ENCODE data around the gene SNCAIP.

Gene SNCAIP

DNA sequence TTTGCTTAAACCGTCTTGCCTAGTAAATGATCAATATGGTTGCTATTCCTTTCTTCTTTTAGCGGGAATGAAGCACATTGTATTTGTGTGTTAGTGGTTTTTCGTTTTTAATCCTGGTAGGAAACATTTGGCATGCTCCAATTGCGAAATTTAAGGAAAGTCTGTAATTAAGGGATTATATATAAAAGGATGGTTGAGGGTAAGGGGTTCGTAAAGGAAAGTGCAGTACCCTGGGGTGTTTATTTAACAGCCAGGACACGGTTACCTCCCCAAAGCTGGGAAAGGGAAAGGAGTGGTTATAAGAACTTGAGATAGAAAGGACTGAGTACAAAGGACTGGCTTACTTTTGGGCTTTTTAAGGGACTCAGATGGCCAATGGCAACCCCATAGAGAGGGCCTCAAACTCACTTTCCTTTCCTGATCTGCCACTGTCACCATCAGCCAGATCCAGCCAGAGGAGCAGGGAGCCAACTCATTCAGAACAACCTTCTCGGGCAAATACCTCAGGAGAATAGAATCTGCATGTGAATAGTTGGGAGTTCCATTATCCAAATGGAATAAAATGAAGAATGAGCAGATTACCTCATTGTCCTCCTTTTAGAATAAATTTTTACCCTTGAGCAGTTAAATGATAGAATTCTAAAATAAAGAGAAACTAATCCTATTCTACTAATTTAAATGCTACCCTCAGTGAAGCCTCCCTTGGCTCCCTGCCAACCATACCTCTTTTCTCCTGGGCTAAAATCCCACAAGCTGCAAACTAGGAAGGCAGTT, 117.7 kb downstream of the SNCAIP start:
- DNase-seq (ENCODE audit: low spot score): no peak

DNA sequence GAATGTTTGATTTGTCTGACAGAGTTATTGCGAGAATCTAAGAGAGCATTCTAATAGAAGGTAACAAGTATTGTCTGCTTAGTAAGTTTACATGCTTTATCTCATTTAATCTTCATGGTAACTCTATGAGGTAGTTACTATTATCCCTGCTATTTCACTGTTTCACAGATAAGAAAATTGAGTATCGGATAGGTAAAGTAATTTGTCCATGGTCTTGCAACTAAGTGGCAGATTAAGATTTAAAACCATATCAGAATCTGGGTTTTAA, 118.2 kb downstream of the SNCAIP start:
- DNase-seq (ENCODE audit: low spot score): no peak

DNA sequence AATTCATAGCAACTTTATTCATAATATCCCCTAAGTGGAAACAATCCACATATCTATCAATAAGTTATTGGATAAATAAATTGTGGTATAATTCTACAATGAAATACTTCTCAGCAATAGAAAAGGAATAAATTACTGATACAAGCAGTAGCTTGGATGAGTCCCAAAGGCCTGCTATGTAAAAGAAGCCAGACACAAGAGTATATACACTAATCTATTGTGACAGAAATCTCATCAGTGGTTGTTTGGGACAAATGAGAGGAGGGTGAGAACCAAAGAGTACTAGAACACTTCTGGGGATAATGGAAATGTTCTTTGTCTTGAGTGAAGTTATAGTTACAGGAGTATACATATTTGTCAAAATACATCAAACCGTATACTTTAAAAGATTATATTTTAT, 119.3 kb downstream of the SNCAIP start:
- no peak for DNase-seq (ENCODE audit: low spot score)

DNA sequence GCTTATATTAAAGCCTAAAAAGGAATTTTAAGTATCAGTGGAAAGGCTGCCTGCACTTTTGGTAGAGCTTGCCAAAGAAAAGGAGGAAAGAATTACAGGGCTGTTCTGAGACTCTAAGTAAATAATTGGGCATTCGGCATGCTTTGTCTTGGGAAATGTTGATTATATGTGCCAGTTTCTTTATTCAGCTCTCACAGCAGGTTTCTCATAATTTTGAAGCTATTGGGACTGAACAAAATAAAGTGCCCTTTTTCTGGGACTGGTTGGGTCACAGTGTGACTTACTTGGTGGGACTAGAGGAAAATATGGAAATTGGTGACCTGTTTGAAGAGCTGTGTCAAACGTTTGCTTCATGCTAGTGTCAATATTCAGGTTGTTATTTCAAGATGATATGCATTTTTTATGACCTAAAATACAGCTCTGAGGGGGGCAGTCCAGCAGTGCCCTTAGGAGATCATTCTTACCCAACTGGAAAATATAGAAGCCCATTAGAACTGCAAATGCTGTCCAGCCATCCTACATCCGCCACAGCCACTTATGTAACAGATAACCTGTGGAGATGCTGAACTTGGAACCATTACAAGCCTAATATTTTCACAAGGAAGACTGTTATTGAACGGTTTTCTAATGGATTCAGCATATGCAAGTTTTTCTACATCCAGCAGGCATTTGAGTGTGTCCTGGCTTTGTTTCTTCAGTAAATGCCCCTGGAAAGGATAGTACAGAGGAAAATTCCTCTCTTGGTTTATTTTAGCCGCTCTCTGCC, 122.4 kb downstream of the SNCAIP start:
- DNase-seq (ENCODE audit: low spot score): no peak

DNA sequence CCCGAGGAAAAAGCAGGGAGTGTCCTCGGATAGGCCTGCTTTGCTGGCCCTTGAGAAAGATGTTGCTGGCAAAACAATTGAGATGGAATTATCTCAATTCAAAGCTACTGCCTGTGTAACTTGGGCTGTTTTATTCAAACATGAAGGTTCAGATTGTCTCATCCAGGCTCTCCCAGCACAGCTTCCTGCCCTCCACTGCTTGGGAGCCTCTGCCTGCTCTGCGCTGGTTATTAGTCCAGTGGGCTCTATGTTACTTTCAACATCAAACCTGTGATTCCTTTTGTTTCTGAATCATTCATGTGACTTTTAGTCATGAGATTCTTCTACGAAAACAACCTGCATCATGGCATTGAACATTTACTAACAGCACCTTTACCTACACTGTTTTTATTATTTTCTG, 123.2 kb downstream of the SNCAIP start:
- DNase-seq (ENCODE audit: low spot score): no peak

DNA sequence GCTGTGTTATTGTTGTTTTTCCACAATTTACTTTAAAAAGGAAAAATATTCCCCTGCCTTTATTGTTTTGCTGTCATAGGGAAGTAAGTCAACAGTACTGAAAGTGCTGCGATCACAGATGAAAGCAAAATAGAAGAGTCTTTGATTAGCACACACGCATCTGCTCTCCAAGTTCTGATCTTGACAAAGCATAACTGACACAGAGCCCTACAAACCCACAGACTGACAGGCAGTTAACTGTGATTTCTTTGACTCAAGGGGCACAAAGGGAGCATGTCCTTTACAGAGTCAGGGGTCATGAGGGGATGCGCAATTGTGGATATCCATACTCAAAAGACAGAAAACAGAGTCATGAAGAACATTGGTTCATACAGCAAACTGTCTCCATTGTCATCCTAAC, 123.7 kb downstream of the SNCAIP start:
- no peak for DNase-seq (ENCODE audit: low spot score)

DNA sequence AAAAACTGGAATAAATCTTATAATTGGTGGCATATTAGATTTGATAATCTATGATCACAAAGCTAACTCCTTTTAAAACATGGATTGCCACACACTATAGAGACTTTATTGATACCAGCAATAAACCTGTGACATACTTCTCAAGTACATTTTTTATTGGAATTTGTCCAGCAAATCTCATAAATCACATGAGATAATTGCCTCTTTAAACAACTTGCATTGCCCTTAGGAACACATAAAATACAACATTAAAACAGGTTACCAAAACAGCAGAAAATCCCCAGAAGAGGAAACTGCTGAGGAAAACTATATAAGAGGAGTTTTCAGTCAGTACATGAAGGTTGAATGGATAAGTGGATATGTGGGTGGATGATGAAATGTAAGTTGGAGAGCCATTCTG, 124.6 kb downstream of the SNCAIP start:
- no peak for DNase-seq (ENCODE audit: low spot score)

DNA sequence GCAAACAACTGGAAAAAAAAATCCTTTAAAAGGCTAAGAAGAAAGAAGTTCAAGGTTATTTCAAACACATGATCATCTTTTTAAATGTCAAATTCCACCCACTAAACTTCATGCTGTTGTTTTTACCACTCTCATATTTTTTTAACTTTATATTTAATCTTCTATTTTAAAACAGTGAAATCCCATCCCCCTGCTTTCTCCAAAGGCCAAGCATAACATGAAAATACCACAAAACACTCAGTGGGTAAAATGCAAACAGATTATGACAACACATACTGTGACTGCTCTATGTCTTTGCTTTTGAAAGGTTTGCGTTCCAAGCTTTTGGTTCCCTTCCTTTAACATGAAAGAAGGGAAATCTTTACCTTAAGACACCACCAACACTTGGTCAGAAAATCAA, 127.6 kb downstream of the SNCAIP start:
- no peak for DNase-seq (ENCODE audit: low spot score)

DNA sequence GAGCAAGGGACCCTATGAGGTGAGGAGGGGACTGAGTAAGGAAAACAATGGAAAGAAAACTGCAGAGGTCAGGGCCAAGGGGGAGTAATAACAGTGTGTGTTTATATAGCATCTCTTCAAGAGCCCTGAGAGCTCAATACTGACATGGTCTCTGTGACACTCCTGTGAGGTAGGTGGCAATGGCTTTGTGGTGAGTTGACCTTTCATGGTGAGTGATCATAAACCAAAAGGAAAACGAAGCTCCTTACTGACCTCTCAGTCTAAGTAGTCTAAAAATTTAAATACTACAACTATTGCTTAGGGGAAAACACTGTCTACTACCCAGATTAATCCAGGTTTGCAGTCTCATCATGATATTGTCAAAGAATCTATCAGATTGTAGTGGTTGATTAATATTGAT, 130.9 kb downstream of the SNCAIP start:
- no peak for DNase-seq (ENCODE audit: low spot score)

DNA sequence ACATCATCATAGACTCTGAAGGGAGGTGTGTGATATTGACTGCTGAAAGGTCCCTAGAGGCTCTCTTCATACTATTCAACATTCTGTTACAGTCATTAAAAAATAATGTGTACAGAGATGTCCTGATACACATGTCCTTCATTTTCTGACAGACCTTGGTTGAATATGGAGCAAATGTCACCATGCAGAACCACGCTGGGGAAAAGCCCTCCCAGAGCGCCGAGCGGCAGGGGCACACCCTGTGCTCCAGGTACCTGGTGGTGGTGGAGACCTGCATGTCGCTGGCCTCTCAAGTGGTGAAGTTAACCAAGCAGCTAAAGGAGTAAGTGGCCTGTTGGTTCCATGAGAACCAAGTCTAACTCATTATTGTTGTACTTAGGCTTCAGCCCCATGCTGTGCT, 132.4 kb downstream of the SNCAIP start:
- no peak for DNase-seq (ENCODE audit: low spot score)

DNA sequence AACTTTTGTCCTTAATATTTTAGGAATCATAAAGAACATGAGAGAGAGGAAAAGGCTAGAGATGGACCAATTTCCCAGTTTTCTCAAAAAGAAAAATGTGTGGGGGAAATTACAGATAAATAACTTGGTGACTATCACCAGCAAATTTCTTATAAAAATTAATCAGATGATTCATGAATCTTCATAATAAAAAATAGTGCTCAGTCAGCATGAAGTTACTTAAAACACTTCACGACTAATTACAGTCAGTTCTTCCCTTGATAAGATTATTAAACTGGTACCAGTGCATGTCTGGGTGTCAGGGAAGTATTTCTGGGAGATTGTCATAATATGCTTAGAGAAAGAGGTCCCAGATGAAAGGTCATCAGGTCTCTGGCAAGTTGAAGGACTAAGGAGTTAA, 133.0 kb downstream of the SNCAIP start:
- DNase-seq (ENCODE audit: low spot score): no peak

DNA sequence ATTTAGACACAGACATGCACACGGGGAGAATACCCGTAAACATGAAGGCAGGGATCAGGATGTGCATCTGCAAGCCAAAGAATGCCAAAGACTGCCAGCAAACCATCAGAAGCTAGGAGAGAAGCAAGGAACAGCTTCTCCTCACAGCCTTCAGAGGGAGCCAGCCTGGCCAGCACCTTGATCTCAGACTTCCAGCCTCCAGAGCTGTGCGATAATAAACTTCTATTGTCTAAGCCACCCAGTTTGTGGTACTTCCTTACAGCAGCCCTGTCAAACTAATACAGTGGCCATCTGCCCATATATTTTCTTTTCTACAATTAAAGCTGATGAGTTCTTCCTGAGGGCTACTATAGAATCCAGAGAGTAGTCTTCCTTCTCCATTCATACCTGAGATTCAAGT, 135.0 kb downstream of the SNCAIP start:
- DNase-seq (ENCODE audit: low spot score): no peak

DNA sequence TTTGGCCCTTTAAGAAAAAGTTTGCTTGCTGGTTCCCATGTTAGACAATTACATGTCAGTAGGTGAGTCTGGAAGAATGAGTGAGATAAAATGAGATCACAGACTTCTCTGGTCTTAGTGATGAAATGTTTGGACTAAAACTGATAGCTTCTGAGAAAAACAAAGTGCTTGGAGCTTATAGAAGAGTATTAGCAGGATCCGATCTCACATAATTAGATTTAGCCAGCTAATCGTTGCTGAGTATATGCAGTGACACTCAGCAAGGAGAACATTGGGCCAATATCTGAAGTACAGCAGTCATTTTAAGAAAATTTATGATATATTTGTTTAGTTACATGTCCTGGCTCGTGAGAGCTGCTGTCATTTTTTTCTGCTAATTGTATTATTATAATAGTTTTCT, 135.8 kb downstream of the SNCAIP start:
- no peak for DNase-seq (ENCODE audit: low spot score)

DNA sequence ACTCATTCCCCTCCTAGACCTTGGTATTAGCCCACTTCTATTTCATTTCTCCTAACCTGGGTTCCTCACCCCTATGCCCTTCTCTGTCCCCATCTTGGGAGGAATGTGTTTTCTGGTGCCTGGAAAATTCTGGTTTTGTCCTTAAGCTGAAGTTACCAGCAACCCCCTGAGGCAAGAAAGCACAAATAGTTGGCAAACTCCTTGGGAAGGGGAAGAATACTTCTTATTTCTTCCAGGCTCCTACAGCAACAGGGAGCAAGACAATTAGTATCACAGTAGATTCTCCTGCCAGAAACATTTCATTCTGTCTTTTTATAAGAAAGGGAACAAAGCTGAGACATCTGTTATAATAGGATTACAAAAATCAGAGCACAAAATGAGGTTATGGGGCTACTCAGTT, 142.5 kb downstream of the SNCAIP start:
- DNase-seq (ENCODE audit: low spot score): no peak

DNA sequence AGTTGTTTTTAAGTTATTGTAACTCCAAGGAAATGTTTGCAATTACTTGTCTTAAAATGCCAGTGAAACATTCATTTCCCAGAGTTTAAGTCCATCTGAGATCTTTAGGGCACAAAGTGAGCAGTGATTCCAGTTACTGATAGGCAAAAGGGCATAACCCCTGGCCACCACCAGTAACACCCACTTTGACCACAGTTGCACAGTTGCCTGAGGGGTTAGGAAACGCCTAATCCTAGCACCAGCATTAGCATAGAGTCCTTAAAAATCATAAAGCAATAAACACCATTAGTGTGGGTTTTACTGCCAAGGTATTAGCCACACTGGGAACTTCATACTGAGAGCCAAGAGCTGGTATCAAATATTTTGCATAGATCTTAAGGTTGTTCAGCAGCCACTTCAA, 143.9 kb downstream of the SNCAIP start:
- DNase-seq (ENCODE audit: low spot score): no peak

DNA sequence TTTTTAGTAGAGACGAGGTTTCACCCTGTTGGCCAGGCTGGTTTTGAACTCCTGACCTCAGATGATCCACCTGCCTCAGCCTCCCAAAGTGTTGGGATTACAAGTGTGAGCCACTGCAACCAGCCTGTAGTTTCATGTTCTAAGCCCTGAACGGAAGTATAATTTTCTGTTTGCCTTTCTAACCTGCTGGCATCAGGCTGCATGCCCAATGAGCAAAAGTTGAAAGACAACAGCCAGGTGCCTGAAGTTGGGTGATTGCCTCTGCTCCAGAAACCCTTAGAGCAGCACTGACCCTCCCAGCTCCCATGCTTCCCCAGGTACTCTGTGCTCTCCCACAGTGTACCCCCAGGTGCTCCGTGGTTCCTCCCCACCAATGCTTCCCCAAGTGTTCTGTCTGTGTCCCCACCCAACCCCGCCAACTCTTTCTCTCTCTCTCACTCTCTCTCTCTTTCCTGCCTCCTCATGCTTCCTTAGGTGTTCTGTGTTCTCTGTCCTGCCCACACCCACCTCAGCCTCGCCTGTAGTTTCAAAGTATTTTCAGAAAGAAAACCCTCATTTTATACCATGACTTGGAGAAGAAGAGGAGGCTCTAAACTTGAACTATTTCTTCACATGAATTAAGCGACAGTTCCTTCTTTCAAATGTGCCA, 145.3 kb downstream of the SNCAIP start:
- no peak for DNase-seq (ENCODE audit: low spot score)

DNA sequence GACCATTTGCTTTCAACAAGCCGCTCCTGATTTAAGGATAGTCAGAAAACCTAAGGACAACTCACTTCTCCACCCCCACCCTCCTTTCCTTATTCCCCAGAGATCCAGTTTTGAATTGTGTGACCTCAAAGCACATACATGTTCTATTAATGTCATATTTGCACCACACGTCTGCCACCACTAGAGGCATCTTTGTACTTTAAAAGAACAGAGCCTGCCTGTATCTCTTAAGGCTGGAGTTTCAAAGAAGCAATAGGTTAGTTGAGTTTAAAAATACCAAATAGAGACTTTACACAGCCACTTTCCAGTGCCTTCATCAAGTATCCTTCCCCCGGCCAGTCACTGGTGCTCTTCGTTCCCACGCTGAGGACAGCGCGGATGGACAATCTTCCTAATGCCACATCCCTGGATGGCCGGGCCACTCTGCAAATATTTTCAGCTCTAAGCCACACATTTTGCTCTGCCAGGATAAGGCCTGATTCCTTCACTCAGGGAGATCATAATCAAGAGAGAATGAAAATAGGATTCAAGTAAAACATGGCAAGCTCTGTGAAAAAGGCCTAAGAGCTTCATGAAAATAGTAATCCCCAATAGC, 146.3 kb downstream of the SNCAIP start:
- peak; percentile 17 for DNase-seq (ENCODE audit: low spot score)

DNA sequence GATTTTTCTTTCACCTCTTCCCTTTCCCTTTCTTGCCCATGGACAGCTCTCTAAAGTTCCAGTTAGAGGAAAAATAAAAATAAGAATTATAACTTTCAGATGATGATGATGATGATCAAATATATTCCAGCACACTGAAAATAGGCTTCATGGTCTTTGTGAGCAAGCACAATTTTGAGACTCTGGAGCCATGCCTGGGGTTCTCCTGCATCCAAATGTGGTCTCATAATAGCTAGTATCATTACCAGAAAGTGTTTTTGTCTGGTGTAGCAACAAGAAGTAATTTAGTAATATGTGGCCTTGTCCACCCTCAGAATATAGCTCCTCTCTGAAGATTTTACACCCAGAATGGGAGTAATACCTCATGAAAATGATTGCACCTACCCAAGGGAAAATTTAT, 150.4 kb downstream of the SNCAIP start:
- no peak for DNase-seq (ENCODE audit: low spot score)

DNA sequence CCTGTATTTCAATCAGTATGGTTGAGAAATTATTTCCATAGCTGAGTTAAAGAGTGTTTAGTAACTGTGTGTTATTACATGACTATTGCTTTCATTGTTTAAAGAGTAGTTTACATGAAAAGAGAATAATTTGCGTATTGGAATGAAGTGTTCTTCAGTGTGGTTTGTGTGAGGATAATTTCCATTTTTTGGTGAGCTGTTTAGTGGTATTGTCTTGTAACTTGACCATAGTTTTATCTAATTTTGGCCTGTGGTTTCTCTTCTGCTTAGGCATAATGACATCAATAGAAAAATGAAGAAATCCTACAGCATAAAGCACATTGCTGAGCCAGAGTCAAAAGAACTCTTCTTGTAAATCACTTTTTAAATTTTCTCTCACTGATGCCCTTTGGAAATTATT, 151.2 kb downstream of the SNCAIP start:
- DNase-seq (ENCODE audit: low spot score): no peak

DNA sequence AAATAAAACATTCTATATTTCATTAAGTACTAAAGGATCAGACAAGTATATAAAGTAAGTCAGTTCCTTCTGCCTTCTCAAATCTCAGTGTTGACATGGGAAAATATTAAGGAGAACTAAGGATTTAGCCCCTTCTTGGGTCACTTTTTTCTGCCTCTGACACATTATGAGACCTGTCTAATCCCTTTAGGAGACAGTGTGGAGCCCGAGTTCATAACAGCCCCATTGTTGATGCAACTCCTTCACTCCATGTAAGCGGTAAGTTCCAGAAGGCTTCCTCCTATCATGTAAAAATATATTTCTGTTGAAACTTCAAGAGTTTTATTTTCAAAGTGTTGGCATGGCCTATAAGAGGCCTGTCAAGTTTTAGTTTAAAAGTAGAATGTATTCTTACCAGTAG, 152.2 kb downstream of the SNCAIP start:
- DNase-seq (ENCODE audit: low spot score): no peak

DNA sequence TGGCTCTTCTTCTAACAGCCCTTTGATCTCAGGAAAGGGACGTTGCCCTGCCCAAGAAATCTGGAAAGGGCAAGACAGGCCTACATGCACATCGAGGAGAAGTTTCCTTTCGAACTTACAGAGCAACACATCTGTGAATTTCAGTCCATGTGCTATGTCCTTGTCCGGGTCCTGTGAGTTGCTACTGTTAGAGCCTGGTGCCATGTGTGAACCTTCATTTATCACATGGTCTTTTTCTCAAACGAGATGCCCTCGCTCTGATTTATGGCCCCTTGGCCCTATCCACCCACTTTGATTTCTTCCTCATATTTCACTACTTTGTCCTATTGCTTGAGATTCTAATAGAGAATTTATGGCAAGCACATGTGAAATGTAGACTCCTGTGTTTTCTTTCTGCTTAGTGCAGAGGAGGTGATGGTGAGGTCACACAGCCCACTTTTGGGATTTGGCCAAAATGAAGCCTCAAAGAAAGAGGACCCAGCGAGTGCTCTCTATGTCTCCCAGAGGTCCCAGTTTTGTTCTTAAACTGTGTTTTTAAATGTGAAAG, 153.1 kb downstream of the SNCAIP start:
- DNase-seq (ENCODE audit: low spot score): no peak

DNA sequence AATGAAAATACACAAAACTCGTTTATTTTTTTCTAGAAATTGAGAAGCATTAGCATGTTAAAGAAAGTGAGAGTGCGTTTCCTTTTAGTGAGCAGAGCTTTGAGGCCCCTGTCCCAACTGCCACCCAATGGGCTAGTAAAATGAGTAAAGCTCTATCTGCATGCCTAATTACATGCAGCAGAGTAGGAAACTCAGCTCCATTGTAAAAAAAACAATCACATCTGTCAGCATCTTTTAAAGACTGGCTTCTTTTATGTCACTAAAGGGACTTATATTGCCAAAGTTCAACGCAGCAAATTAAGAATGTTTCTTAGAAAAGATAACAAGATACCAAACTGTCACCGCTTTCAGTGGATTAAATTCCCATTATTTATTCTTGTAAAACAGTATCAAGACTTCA, 154.0 kb downstream of the SNCAIP start:
- DNase-seq (ENCODE audit: low spot score): no peak
